WTC11 (cell line): ENCODE measurements around the gene CDH2.

Experiments
- ETV6 ChIP-seq: sonication (generic); formaldehyde crosslinking; IDR thresholded peaks from 2 replicates; pipeline ENCODE4 v1.8.1; 2022; ENCODE audit warnings: mild to moderate bottlenecking, missing genetic modification reagents
- FOXJ3 ChIP-seq: sonication (generic); formaldehyde crosslinking; IDR thresholded peaks from 2 replicates; pipeline ENCODE4 v1.9.0; 2021; ENCODE audit warnings: missing genetic modification reagents, mild to moderate bottlenecking, borderline replicate concordance
- JUN ChIP-seq: sonication (generic); formaldehyde crosslinking; IDR thresholded peaks from 2 replicates; pipeline ENCODE4 v1.8.0; 2023; ENCODE audit warnings: mild to moderate bottlenecking, missing genetic modification reagents
- TF ChIP-seq, protein P1 (sequence below): fragments of 200-600 bp; IDR thresholded peaks from 2 replicates; pipeline ENCODE4 v1.8.0; 2022; ENCODE audit warnings: antibody characterized with exemption
- TF ChIP-seq, protein P2 (sequence below): sonication (generic); formaldehyde crosslinking; IDR thresholded peaks from 2 replicates; pipeline ENCODE4 v1.8.0; 2022; ENCODE audit warnings: mild to moderate bottlenecking, missing genetic modification reagents
- TF ChIP-seq, protein P3 (sequence below): sonication (generic); formaldehyde crosslinking; IDR thresholded peaks from 2 replicates; pipeline ENCODE4 v1.8.1; 2023; ENCODE audit warnings: mild to moderate bottlenecking, missing genetic modification reagents, moderate library complexity

DNA sequence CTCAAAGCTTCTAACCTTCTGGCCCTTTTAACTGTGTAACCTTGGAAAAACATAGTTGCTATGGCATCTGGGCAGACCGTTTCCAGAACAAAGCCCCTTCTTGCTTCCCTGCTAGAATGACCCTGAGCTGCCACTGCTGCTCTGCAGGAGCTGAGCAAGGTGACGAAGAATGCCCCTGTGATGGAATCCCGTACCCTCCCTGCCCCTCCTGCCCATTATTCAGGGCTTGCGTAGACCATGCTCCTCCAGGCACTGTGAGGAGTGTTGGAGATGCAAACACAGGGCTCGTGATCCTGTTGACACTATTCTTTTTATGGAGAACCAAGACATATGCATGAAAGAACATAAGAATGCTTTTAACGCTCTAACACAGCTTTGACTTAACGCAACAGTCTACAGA is 191.1 kb downstream of the CDH2 start:
- TF ChIP-seq, protein P1, sequence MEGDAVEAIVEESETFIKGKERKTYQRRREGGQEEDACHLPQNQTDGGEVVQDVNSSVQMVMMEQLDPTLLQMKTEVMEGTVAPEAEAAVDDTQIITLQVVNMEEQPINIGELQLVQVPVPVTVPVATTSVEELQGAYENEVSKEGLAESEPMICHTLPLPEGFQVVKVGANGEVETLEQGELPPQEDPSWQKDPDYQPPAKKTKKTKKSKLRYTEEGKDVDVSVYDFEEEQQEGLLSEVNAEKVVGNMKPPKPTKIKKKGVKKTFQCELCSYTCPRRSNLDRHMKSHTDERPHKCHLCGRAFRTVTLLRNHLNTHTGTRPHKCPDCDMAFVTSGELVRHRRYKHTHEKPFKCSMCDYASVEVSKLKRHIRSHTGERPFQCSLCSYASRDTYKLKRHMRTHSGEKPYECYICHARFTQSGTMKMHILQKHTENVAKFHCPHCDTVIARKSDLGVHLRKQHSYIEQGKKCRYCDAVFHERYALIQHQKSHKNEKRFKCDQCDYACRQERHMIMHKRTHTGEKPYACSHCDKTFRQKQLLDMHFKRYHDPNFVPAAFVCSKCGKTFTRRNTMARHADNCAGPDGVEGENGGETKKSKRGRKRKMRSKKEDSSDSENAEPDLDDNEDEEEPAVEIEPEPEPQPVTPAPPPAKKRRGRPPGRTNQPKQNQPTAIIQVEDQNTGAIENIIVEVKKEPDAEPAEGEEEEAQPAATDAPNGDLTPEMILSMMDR, result no peak
- no peak for TF ChIP-seq ETV6 (CRISPR knock-in tag)
- TF ChIP-seq, protein P2, sequence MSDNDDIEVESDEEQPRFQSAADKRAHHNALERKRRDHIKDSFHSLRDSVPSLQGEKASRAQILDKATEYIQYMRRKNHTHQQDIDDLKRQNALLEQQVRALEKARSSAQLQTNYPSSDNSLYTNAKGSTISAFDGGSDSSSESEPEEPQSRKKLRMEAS (CRISPR knock-in tag), result no peak
- TF ChIP-seq JUN (CRISPR knock-in tag), result no peak
- TF ChIP-seq, protein P3, sequence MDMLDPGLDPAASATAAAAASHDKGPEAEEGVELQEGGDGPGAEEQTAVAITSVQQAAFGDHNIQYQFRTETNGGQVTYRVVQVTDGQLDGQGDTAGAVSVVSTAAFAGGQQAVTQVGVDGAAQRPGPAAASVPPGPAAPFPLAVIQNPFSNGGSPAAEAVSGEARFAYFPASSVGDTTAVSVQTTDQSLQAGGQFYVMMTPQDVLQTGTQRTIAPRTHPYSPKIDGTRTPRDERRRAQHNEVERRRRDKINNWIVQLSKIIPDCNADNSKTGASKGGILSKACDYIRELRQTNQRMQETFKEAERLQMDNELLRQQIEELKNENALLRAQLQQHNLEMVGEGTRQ (CRISPR knock-in tag), result no peak
- no peak for TF ChIP-seq FOXJ3 (CRISPR knock-in tag)
